Testis (tissue), 2 donors: ENCODE data around the gene ARHGAP44.

Source experiments
- CTCF ChIP-seq, 3 experiments: fragments of 450-650 bp in 2 of 3; fragments of 200-600 bp in 1 of 3; sonication (generic) in 1 of 3; IDR thresholded peaks; one replicate each; pipeline ENCODE4 v1.5.1; 2016 to 2019; ENCODE audit warnings: antibody characterized with exemption in 3 of 3, mild to moderate bottlenecking in 2 of 3, moderate library complexity in 1 of 3
- POLR2A ChIP-seq: fragments of 450-650 bp; IDR thresholded peaks from one replicate; pipeline ENCODE4 v1.6.1; 2017; ENCODE audit warnings: antibody characterized with exemption, mild to moderate bottlenecking, moderate library complexity

DNA sequence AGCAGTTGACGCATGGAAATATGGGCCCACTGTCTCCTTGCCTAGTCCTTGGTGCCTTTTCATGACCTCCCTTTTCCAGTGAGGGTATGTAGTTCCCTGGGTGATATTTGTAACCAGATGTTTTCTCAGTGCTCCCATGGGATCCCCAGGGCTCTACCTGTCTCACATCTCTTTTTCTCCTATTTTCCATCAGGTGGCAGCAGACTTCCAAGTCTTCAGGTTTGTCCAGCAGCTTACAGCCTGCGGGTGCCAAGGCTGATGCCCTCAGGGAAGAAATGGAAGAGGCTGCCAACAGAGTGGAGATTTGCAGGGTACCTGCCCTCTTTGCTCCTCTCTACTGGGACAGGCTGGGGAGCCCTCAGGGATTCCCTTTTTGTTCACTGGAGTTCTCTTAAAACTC, 139.4 kb downstream of the ARHGAP44 start:
- TF ChIP-seq CTCF (IDR thresholded peaks at IDR 0.05) (no peak), POLR2A (no peak)
